Measurements from ENCODE around the gene TTR. TPM values are rescaled to one million over a fixed set of nuclear protein-coding genes. Genes with fewer than 3 reads are reported as not detected.

TTR gene
- total RNA-seq, 1 experiment from 2014 or later: not detected

GRCh38 chr18:31616586-31616985 lies 24.9 kb downstream of the TTR start:
- Histone ChIP-seq H3F3A (ENCODE audit: low read length, unreplicated experiment) (no peaks in the 10 kb centered on the region), H3K4me1 (ENCODE audit: insufficient read depth, low read length) (no peaks in the 10 kb centered on the region), H3K9me2 (replicated peaks; ENCODE audit: low read length) (no peaks in the 10 kb centered on the region), H2AFZ (ENCODE audit: low read length) (no peak overlapping the region), H3K9me3 (ENCODE audit: low read length) (no peaks in the 10 kb centered on the region), H3K4me2 (ENCODE audit: low read length) (no peak overlapping the region), H3K27ac (ENCODE audit: low read length) (no peak overlapping the region), H3K27me3 (ENCODE audit: low read length) (no peaks in the 10 kb centered on the region), H3K9ac (ENCODE audit: low read length) (no peak overlapping the region), H3K36me3 (ENCODE audit: low read depth, low read length) (no peaks in the 10 kb centered on the region), H4K20me1 (ENCODE audit: low read length) (no peaks in the 10 kb centered on the region), H3K79me2 (ENCODE audit: low read length) (no peaks in the 10 kb centered on the region), H3K4me3 (ENCODE audit: low read length) (no peak overlapping the region)
- TF ChIP-seq EZH2 (IDR thresholded peaks at IDR 0.05; ENCODE audit: low read length, unreplicated experiment): no peak
- TF ChIP-seq EZH2phosphoT487 (IDR thresholded peaks at IDR 0.05; ENCODE audit: borderline replicate concordance, low read length): no peak
- TF ChIP-seq, protein P1, sequence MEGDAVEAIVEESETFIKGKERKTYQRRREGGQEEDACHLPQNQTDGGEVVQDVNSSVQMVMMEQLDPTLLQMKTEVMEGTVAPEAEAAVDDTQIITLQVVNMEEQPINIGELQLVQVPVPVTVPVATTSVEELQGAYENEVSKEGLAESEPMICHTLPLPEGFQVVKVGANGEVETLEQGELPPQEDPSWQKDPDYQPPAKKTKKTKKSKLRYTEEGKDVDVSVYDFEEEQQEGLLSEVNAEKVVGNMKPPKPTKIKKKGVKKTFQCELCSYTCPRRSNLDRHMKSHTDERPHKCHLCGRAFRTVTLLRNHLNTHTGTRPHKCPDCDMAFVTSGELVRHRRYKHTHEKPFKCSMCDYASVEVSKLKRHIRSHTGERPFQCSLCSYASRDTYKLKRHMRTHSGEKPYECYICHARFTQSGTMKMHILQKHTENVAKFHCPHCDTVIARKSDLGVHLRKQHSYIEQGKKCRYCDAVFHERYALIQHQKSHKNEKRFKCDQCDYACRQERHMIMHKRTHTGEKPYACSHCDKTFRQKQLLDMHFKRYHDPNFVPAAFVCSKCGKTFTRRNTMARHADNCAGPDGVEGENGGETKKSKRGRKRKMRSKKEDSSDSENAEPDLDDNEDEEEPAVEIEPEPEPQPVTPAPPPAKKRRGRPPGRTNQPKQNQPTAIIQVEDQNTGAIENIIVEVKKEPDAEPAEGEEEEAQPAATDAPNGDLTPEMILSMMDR (conservative IDR thresholded peaks at IDR 0.05; ENCODE audit: low read depth, low read length): no peak
- ATAC-seq (no peak), DNase-seq (no peak)
- intact Hi-C loops (cut with micrococcal nuclease): no loop called here
- BruUV-seq (replicated peaks): no TSS peak
- POLR2A ChIA-PET (ENCODE audit: unreplicated experiment): no interaction called here
- CTCF ChIA-PET: no interaction called here

GRCh38 chr18:31617031-31617717 lies 25.5 kb downstream of the TTR start:
- BruUV-seq (replicated peaks): no TSS peak
- intact Hi-C loops (cut with micrococcal nuclease): no loop called here

GRCh38 chr18:31618801-31619200 lies 27.1 kb downstream of the TTR start:
- CTCF ChIA-PET: no interaction called here
- no peak overlapping the region for H3K4me2 ChIP-seq (ENCODE audit: low read length)
- no peak overlapping the region for H3K27ac ChIP-seq (ENCODE audit: low read length)
- H2AFZ ChIP-seq (ENCODE audit: low read length): no peak overlapping the region
- H3K9ac ChIP-seq (ENCODE audit: low read length): no peak overlapping the region
- no peaks in the 10 kb centered on the region for H4K20me1 ChIP-seq (ENCODE audit: low read length)
- intact Hi-C loops (cut with micrococcal nuclease): no loop called here
- no peaks in the 10 kb centered on the region for H3F3A ChIP-seq (ENCODE audit: low read length, unreplicated experiment)
- no peak overlapping the region for H3K4me3 ChIP-seq (ENCODE audit: low read length)
- H3K36me3 ChIP-seq (ENCODE audit: low read depth, low read length): no peaks in the 10 kb centered on the region
- no peaks in the 10 kb centered on the region for H3K9me2 ChIP-seq (replicated peaks; ENCODE audit: low read length)
- no peaks in the 10 kb centered on the region for H3K79me2 ChIP-seq (ENCODE audit: low read length)
- no peaks in the 10 kb centered on the region for H3K4me1 ChIP-seq (ENCODE audit: insufficient read depth, low read length)
- no peak for DNase-seq
- ATAC-seq: no peak
- no peaks in the 10 kb centered on the region for H3K27me3 ChIP-seq (ENCODE audit: low read length)
- POLR2A ChIA-PET (ENCODE audit: unreplicated experiment): interaction anchor here (0.5 kb wide), 1 partner anchor 32 kb away, joined by 3 read pairs; no protein-coding TSS in a partner anchor
- TF ChIP-seq EZH2 (IDR thresholded peaks at IDR 0.05; ENCODE audit: low read length, unreplicated experiment) (no peak), EZH2phosphoT487 (IDR thresholded peaks at IDR 0.05; ENCODE audit: borderline replicate concordance, low read length) (no peak)
- TF ChIP-seq, protein P1 (conservative IDR thresholded peaks at IDR 0.05; ENCODE audit: low read depth, low read length): no peak
- no peaks in the 10 kb centered on the region for H3K9me3 ChIP-seq (ENCODE audit: low read length)
- no TSS peak for BruUV-seq (replicated peaks)

More at GRCh38 chr18:31617031-31617717, 25.5 kb downstream of the TTR start:
- H3F3A ChIP-seq (ENCODE audit: low read length, unreplicated experiment): no peaks in the 10 kb centered on the region
- no peak overlapping the region for H3K4me2 ChIP-seq (ENCODE audit: low read length)
- no peak overlapping the region for H2AFZ ChIP-seq (ENCODE audit: low read length)
- H3K4me1 ChIP-seq (ENCODE audit: insufficient read depth, low read length): no peaks in the 10 kb centered on the region
- no peak overlapping the region for H3K4me3 ChIP-seq (ENCODE audit: low read length)
- no peaks in the 10 kb centered on the region for H3K27me3 ChIP-seq (ENCODE audit: low read length)
- CTCF ChIA-PET: no interaction called here
- no peaks in the 10 kb centered on the region for H3K36me3 ChIP-seq (ENCODE audit: low read depth, low read length)
- no peaks in the 10 kb centered on the region for H3K79me2 ChIP-seq (ENCODE audit: low read length)
- H3K9me3 ChIP-seq (ENCODE audit: low read length): no peaks in the 10 kb centered on the region
- H3K9me2 ChIP-seq (replicated peaks; ENCODE audit: low read length): no peaks in the 10 kb centered on the region
- TF ChIP-seq EZH2 (IDR thresholded peaks at IDR 0.05; ENCODE audit: low read length, unreplicated experiment): no peak
- TF ChIP-seq EZH2phosphoT487 (IDR thresholded peaks at IDR 0.05; ENCODE audit: borderline replicate concordance, low read length): no peak
- TF ChIP-seq, protein P1 (conservative IDR thresholded peaks at IDR 0.05; ENCODE audit: low read depth, low read length): no peak
- no peak overlapping the region for H3K9ac ChIP-seq (ENCODE audit: low read length)
- H4K20me1 ChIP-seq (ENCODE audit: low read length): no peaks in the 10 kb centered on the region
- no peak for ATAC-seq
- no peak overlapping the region for H3K27ac ChIP-seq (ENCODE audit: low read length)
- POLR2A ChIA-PET (ENCODE audit: unreplicated experiment): no interaction called here
- no peak for DNase-seq
